SH-SY5Y (cell line): Measurements from ENCODE around the gene CCDC194.

ENCODE experiments used
- GATA2 ChIP-seq: IDR thresholded peaks from 2 replicates; pipeline ENCODE4 v1.6.1; 2011; ENCODE audit warnings: mild to moderate bottlenecking, low read depth, low read length
- GATA3 ChIP-seq: IDR thresholded peaks from 2 replicates; pipeline ENCODE4 v1.6.1; 2011; ENCODE audit warnings: low read depth, mild to moderate bottlenecking, low read length, moderate library complexity

Gene CCDC194

GRCh38 chr19:17341386-17341785 lies 52.6 kb downstream of the CCDC194 start:
- TF ChIP-seq GATA2 (no peak), GATA3 (no peak)

- TF ChIP-seq GATA2: no peak
- no peak for TF ChIP-seq GATA3
These were observed 53.1 kb downstream of the CCDC194 start for GRCh38 chr19:17340871-17341357.
